Central memory CD4-positive, alpha-beta T cell (primary cell): ENCODE measurements around the gene TRIP11.
A peak's percentile ranks its signal among the peaks of the same experiment; 100 is the strongest.
"Not testable (repeated sequence)": the region's sequence is repeated elsewhere in the genome, so short reads cannot be mapped to it uniquely, and the experiment has no call there.

ENCODE experiments used
- DNase-seq: peaks from one replicate; pipeline ENCODE4 v3.0.0; 2022
- total RNA-seq, 3 experiments: gene quantifications; one replicate each; lab custom pipeline; 2026; lab: John Stamatoyannopoulos, UW

TRIP11 gene
- total RNA-seq: 97.4 to 136 (median 103) reads per million in 3 experiments

- DNase-seq: peak; percentile 93
Observed at GRCh38 chr14:92039719-92040430, at the start of gene TRIP11. Gene TRIP11, minus strand, starts transcription at chr14:92040059. Its CDS starts 374 bp downstream, at chr14:92039685.

- DNase-seq: no peak
Observed at GRCh38 chr14:92088494-92088893, 48.6 kb upstream of the TRIP11 start.

- DNase-seq: no peak
Observed at GRCh38 chr14:92074555-92074954, 34.7 kb upstream of the TRIP11 start.

DNA sequence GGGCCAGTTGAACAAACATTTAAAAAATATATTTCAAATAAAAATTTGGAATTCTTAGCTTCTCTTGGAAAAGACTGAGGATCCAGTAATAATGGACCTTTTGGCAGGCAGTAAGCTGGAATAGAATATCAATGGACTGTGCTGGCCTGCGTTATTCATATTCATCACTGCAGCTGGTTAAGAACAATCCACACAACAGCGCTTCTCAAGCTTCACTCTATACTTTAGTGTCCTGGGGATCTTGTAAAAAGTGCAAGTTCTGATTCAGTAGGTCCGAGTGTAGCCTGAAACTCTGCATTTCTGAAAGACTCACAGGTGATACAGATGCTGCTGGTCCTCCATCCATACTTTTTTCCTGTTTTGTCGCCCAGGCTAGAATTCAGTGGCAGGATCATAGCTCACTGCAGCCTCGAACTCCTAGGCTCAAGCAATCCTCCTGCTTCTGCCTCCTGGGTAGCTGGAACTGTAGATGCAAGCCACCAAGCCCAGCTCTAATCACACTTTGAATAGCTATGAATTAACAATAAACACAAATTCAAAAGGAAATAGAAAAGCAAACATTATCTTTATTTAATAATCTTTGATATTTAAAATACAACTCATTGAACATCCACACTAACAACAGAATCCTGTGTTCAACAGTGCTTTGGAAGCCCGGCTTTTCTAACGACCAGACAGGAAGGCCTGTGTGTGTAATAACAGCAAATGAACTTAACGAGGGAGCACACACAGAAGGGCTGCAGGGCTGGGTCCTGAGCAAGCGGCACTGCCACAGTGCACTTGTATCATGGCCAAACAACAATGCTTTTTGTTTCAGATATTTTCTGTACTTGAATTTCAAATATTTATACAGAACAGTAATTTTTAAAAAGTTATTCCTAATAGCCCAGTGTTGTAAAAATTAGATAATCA is 18.4 kb upstream of the TRIP11 start:
- no peak for DNase-seq

- no peak for DNase-seq
Observed at GRCh38 chr14:92049781-92050180, 9.9 kb upstream of the TRIP11 start.

- DNase-seq: not testable (repeated sequence)
Observed at GRCh38 chr14:92049221-92049620, 9.4 kb upstream of the TRIP11 start.

- not testable (repeated sequence) for DNase-seq
Observed at GRCh38 chr14:92045904-92046303, 6.0 kb upstream of the TRIP11 start.

- not testable (repeated sequence) for DNase-seq
Observed at GRCh38 chr14:92041766-92042165, 1.9 kb upstream of the TRIP11 start.

DNA sequence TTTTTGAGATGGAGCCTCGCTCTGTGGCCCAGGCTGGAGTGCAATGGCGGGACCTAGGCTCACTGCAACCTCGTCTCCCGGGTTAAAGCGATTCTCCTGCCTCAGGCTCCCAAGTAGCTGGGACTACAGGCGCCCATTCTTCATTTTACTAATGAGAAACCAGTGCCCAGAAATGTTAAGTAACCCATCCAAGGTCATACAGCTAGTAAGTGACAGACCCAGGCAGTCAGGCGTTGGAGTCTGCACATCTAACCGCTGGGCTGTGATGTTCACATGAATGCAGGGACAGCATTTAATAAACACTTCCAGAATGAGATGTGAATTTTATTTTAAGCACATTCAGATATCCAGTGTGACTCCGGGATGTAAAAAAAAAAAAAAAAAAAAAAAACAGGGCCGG is 1.3 kb upstream of the TRIP11 start:
- no peak for DNase-seq

- DNase-seq: no peak
Observed at GRCh38 chr14:92040431-92041051, 682 bp upstream of the TRIP11 start.

GRCh38 chr14:92039063-92039718 is 668 bp downstream of the TRIP11 start:
- peak; percentile 6 for DNase-seq

DNA sequence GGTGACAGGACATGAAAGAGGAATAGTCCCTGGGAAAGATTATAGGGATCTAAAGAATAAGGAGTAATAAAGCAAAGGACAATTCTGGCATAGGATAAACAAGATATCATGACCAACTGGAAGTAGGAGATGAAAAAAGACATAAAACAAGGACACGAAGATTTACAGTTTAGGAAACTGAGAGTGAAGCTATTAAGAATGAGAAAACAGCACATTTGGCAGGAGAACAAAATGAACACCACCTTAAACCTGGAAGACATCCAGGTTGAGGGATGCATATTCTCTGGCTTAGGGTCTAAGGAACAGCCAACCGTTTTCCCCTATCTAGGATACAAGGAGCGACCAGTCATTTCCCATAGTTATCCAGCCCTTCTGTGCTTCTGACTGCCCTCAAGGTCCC is 1.9 kb downstream of the TRIP11 start:
- no peak for DNase-seq

- DNase-seq: no peak
Observed at GRCh38 chr14:92035890-92036289, 4.0 kb downstream of the TRIP11 start.

DNA sequence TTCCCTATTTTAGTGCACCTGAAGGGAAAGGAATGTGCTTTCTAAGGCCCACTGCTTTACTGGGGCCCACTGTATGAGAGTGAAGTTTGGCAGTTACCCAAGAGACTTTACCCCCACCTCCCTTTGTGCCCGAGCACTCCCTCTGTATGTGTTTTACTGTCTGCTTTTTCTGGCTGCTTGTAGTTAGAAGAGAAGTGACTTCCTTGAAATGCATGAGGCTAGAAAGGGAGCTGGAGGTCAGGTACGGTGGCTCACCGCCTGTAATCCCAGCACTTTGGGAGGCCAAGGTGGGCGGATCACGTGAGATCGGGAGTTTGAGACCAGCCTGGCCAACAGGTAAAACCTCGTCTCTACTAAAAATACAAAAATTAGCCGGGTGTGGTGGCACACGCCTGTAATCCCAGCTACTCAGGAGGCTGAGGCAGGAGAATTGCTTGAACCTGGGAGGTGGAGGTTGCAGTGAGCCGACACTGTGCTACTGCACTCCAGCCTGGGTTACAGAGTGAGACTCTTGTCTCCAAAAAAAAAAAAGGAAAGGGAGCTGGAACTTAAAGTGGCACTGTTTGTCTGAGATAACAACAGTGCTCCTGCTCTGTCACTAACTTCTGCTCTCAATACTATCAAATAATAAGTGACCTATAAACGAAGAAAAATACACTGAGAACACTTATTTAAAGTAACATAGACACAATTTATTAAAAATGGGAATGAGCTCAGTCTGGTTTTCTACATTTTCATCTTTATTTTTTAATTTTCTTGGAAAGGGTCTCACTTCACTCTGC is 5.8 kb downstream of the TRIP11 start:
- no peak for DNase-seq

- no peak for DNase-seq
Observed at GRCh38 chr14:92033433-92033832, 6.4 kb downstream of the TRIP11 start.

GRCh38 chr14:92026548-92027190 is 13.2 kb downstream of the TRIP11 start:
- no peak for DNase-seq

GRCh38 chr14:92022036-92022435 is 17.8 kb downstream of the TRIP11 start:
- no peak for DNase-seq

DNA sequence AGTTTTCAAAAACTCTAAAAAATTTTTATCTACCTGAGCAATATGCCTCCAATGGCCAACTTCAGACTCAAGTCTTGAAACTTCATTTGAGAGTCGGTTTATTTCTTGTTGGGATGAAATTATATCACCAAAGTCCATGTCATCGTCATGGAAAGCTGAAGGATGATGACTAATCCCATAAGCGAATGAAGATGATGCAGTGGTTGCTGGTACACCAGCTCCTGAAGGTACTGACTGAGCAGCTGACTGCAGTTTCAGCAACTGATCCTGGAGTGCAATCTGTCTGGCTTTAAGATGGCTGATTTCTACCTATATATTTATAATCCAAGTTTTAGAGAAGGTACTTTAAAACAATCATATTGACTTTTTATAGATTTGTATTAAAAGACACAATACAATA is 18.3 kb downstream of the TRIP11 start:
- no peak for DNase-seq

GRCh38 chr14:92014040-92014439 is 25.8 kb downstream of the TRIP11 start:
- no peak for DNase-seq

GRCh38 chr14:92012121-92012748 is 27.6 kb downstream of the TRIP11 start:
- DNase-seq: no peak

DNA sequence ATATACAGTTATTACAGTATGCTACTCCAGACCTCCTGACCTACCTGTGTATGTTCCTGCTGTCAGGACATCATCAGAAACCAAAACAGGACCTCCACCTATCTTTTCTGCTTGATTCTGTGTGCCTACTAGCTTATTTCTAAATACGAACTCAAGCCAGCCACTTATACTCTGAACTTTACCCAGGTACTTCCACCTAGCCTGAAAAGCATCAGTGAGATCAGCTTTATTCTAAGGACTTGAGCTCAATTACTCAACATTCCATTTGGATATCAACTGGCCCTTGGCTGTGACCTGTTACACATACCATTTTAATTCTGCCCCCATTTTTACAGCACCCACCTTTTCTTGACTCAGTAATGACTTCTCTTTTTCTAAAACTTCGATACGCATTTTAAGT is 29.2 kb downstream of the TRIP11 start:
- DNase-seq: no peak
